Neural crest cell (in vitro differentiated cells): Measurements from ENCODE around the gene CYP26C1. TPM values are rescaled to one million over a fixed set of nuclear protein-coding genes. Genes with fewer than 3 reads are reported as not detected.

Source experiments
- DNase-seq: peaks from one replicate; pipeline ENCODE4 v3.0.0; 2021; ENCODE audit warnings: low read depth, mixed read lengths, low spot score
- H3K27ac Mint-ChIP-seq: one replicate; pipeline ENCODE4 v1.8.0; 2021; ENCODE audit warnings: mild to moderate bottlenecking, mixed read lengths; ENCODE audit not compliant: unreplicated experiment
- H3K27me3 Mint-ChIP-seq: 2 replicates; pipeline ENCODE4 v1.8.0; 2021; ENCODE audit warnings: low read depth, mild to moderate bottlenecking, mixed read lengths
- H3K36me3 Mint-ChIP-seq: 2 replicates; pipeline ENCODE4 v1.8.0; 2021; ENCODE audit warnings: low read depth, mild to moderate bottlenecking, mixed read lengths
- H3K4me1 Mint-ChIP-seq: 2 replicates; pipeline ENCODE4 v1.8.0; 2021; ENCODE audit warnings: mixed read lengths
- H3K4me3 Mint-ChIP-seq: one replicate; pipeline ENCODE4 v1.8.0; 2021; ENCODE audit warnings: mild to moderate bottlenecking, mixed read lengths
- H3K9me3 Mint-ChIP-seq: 2 replicates; pipeline ENCODE4 v1.8.0; 2021; ENCODE audit warnings: mixed read lengths
- long read RNA-seq: library from polyadenylated mRNA; unstranded; transcript quantifications from one replicate; pipeline ENCODE4 v2.0.0, GENCODE V29; 2020
- total RNA-seq: library from RNA; stranded (reverse); gene quantifications from 2 replicates; pipeline ENCODE4 v1.2.1, GENCODE V29; 2021
- TF ChIP-seq, protein P1 (sequence below): fragments of 200-600 bp; sonication (generic); conservative IDR thresholded peaks from 2 replicates; pipeline ENCODE4 v1.5.0; 2021; ENCODE audit warnings: antibody characterized with exemption, mild to moderate bottlenecking

CYP26C1 gene, protein sequence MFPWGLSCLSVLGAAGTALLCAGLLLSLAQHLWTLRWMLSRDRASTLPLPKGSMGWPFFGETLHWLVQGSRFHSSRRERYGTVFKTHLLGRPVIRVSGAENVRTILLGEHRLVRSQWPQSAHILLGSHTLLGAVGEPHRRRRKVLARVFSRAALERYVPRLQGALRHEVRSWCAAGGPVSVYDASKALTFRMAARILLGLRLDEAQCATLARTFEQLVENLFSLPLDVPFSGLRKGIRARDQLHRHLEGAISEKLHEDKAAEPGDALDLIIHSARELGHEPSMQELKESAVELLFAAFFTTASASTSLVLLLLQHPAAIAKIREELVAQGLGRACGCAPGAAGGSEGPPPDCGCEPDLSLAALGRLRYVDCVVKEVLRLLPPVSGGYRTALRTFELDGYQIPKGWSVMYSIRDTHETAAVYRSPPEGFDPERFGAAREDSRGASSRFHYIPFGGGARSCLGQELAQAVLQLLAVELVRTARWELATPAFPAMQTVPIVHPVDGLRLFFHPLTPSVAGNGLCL
- 0.30 and 0.37 TPM in 2 replicates for total RNA-seq
- long read RNA-seq = 0 reads

DNA sequence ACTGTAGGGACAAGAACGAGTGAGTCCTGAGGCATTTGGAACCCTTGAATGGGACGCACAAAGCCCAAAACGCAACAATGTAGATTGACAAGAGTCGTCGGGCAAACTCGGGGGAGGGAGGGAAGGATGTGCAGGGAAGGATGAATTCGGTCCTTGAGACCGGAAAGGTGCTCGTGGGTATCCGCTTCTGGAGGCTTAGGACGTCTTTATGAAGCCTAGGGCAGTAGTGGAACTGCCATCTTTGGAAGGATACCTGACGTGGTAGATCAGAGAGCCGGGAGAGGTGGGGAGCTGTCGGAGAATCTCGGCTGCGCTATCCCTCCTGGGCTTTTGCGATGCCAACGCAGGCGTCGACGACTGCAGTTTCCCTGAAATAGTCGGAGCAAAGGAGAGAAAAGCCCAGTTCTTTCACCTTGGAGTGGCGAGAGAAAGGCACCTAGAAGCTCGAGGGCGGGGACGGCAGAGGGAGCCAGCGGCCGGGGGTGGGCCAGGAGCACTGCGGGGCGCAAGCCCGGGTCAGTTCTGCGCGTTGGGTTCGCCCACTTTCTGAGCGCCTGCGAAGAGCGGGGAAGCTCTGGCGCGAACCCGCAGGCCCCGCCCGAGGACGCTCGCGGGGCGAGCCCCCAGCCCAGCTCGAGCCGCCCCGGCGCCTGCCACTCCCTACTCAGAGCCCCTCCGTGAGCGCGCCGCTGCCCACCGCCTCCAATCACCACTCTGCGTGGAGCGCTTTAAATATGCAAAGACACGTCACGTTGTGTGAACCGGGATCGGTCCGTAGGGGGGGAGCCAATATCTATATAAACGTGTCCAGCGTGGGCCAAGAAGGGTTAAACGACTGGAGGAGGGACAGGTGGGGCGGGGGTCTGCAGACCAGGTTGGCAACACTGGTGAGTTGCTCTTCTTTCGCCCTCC, at the start of gene CYP26C1:
TSS of gene CYP26C1 (plus strand) at position 824 of the 912 bp plus-strand sequence. CDS start 466 bp downstream, outside the sequence.
- no peak for DNase-seq
- TF ChIP-seq, protein P1, sequence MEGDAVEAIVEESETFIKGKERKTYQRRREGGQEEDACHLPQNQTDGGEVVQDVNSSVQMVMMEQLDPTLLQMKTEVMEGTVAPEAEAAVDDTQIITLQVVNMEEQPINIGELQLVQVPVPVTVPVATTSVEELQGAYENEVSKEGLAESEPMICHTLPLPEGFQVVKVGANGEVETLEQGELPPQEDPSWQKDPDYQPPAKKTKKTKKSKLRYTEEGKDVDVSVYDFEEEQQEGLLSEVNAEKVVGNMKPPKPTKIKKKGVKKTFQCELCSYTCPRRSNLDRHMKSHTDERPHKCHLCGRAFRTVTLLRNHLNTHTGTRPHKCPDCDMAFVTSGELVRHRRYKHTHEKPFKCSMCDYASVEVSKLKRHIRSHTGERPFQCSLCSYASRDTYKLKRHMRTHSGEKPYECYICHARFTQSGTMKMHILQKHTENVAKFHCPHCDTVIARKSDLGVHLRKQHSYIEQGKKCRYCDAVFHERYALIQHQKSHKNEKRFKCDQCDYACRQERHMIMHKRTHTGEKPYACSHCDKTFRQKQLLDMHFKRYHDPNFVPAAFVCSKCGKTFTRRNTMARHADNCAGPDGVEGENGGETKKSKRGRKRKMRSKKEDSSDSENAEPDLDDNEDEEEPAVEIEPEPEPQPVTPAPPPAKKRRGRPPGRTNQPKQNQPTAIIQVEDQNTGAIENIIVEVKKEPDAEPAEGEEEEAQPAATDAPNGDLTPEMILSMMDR = no peak
- Mint-ChIP-seq H3K27me3 (peaks cover 62% of the 10 kb centered on the region), H3K9me3 (no peaks in the 10 kb centered on the region), H3K4me3 (no peak within 1 kb of the TSS), H3K27ac (no peak within 1 kb of the TSS), H3K4me1 (no peaks in the 10 kb centered on the region), H3K36me3 (peaks cover 21% of the 10 kb centered on the region)

DNA sequence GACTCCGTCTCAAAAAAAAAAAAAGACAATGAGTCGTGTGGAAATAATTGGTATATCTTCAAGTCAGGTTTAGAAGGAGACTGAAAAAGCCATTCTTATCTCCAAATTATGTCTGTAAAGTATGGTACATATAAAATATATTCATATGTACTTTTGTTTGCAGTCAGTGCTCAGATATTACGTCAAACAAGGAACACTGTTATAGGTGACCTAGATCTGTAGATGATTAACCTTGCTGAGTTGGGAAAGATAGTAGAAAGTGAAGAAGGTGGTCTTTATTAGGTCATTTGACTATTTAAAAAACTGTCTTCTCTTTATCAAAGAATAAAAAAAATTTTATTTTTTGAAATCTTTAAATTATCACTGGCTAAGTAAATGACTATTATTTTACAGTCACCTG, 44.9 kb upstream of the CYP26C1 start:
- H3K27me3 Mint-ChIP-seq = no peaks in the 10 kb centered on the region
- H3K9me3 Mint-ChIP-seq = no peaks in the 10 kb centered on the region
- TF ChIP-seq, protein P1 = no peak
- H3K4me1 Mint-ChIP-seq = no peaks in the 10 kb centered on the region
- H3K27ac Mint-ChIP-seq = no peak overlapping the region
- H3K4me3 Mint-ChIP-seq = no peak overlapping the region
- H3K36me3 Mint-ChIP-seq = peaks cover 3% of the 10 kb centered on the region
- no peak for DNase-seq

- DNase-seq = no peak
- peaks cover 10% of the 10 kb centered on the region for H3K9me3 Mint-ChIP-seq
- H3K4me3 Mint-ChIP-seq = no peak overlapping the region
- H3K27me3 Mint-ChIP-seq = no peaks in the 10 kb centered on the region
- H3K36me3 Mint-ChIP-seq = peaks cover 20% of the 10 kb centered on the region
- TF ChIP-seq, protein P1 = no peak
- no peak overlapping the region for H3K27ac Mint-ChIP-seq
- no peaks in the 10 kb centered on the region for H3K4me1 Mint-ChIP-seq
Observed at GRCh38 chr10:93023013-93023650, 37.5 kb upstream of the CYP26C1 start.

- TF ChIP-seq, protein P1 = no peak
- H3K27ac Mint-ChIP-seq = no peak overlapping the region
Observed at GRCh38 chr10:93026072-93026471, 34.5 kb upstream of the CYP26C1 start.

DNA sequence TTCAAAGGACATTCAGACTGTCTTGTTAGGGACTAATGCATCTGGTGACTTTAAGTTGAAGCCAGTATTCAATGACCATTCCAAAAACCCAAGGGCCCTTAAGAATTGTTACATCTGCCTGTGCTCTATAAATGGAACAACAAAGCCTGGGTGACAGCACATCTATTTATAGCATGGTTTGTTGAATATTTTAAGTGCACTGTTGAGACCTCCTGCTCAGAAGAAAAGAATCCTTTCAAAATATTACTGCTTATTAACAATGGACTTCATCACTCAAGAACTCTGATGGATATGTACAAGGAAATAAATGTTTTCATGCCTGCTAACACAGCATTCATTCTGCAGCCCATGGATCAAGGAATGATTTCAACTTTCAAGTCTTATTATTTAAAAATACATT, 33.1 kb upstream of the CYP26C1 start:
- DNase-seq = no peak
- Mint-ChIP-seq H3K27me3 (no peaks in the 10 kb centered on the region), H3K36me3 (peaks cover 23% of the 10 kb centered on the region), H3K27ac (no peak overlapping the region), H3K4me1 (no peaks in the 10 kb centered on the region), H3K9me3 (peaks cover 10% of the 10 kb centered on the region), H3K4me3 (no peak overlapping the region)
- TF ChIP-seq, protein P1 = no peak

More at GRCh38 chr10:93026072-93026471, 34.5 kb upstream of the CYP26C1 start:
- H3K4me1 Mint-ChIP-seq = no peaks in the 10 kb centered on the region
- H3K36me3 Mint-ChIP-seq = peaks cover 23% of the 10 kb centered on the region
- no peaks in the 10 kb centered on the region for H3K27me3 Mint-ChIP-seq
- H3K4me3 Mint-ChIP-seq = no peak overlapping the region
- DNase-seq = no peak
- H3K9me3 Mint-ChIP-seq = peaks cover 10% of the 10 kb centered on the region
